Activated CD4-positive, alpha-beta T cell treated with anti-CD3 and anti-CD28 coated beads, Interleukin-2, amount 50 U/mL, for 48 hours (primary cell): Measurements from ENCODE around the gene RAB5B.

Experiments used
- DNase-seq, 2 experiments: peaks; one replicate each; pipeline ENCODE4 v3.0.0-alpha.2; 2020

RAB5B gene

DNA sequence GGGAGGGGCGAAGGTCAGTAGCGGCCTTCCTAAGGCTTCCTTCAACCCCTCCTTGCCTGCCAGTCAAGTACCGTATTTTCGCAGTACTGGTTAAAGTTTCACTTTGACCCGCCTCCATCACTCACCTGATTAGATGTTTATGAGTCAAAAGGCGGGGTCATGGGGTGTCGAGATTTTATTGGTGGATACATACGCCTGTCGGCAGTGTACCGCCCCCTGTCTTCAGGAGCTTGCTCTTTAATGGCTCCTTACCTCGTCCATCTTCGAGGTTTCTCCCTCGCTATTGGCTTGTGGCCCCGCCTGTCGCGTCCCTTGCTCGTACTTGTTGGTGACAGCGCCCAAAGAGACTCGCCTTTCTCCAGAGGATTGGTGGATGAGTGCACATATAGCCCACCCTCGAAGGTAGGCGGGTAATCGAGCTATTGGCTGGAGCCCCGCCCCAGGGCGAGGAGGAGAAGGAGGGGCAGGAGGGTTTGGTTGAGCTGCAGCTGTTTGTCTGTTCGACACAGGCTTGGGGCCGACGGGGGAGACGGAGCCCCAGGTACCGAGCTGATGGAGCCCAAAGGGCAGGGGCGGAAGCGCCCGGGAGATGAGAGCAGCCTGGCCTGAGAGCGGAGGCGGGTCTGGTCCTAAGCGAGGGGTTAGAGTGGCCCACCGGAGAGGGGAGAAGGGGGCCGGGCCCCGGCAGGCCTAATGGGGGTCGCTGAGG is at the start of gene RAB5B:
RAB5B (plus strand) TSS at position 480 of the 709 bp plus-strand sequence. CDS start 12,883 bp downstream, outside the sequence.
- DNase-seq = peak; percentile 97 to 99

- no peak for DNase-seq
Measured at GRCh38 chr12:55925371-55925770, 48.5 kb upstream of the RAB5B start.

DNA sequence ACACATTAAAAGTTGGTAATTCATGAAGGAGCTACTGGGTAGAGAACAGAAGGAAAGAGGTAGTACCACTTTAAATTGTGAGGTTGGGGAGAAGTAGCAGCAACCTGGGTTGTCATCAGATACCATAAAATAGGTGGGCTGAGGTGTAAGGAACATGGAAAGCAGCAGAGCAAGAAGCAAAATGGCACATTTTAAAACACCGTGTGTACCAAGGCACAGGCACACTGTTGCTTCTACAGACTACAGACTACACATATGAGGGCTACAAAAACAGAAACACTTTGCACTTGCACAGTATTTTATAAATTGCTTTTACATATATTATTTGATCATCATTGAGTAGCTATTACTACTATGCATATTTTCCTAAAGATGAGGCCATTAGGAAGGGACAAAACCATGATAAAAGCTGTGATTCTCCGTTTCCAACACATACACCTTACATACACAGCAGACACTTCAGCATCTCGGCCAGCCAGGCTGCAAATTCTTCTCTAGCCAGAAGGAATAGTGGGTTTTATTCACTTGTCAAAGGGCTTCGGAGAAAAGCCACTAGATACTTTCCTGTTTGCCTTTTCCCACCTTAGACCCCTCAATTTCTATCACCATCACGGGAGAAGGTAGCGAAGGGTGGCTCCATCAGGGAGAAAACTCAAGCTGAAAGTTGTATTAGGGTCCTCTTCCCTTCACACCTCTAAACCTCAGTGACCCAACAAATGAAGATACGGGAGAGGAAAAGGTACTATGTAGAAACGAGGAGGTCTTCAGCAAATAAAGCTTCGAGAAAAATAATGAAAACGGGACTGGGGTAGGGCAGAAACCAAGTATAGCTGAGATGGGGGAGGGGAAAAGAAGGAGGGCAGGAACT is 47.8 kb upstream of the RAB5B start:
- DNase-seq = peak in 1 of 2 experiments; percentile 21

DNA sequence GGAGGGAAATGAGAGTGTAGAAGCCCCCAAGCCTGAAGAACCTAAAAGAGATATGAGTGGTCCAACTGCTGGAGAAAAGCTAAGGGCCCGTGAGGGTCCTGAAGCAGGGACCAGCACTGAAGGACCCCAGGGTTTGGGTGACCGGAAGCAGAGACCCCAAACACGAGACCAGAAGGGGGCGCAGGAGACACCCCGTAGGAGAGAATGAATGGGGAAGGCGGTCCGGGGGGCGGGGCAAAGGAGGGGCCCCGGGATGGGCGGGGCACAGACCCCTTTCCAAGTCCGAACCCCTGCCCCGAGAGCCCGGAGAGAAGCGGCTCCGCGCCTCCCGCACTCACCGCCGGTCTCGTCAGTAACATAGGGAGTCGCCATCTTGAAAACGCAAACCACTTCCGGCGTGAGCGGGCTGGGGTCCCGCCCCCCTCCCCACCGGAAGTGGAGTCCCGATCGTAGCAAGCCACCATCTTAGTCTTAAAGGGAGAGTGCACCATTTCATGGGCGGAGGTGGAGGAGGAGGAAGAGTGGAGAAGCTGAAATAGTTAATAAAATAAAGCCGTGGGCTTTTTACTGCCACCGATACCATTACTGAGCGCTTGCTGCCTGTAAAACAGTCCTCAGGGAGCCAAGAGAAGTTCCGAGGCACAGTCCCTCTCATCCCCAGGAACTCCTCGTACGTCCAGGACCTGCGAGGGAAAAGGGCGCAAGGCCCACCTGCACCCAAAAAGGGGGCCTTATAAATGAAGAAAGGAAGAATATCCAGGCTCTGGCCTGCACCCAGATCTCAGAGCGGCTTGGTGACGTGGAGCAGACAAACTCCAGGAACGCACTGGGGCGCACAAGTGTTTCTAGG is 46.9 kb upstream of the RAB5B start:
- peak; percentile 94 to 96 for DNase-seq

- DNase-seq = peak; percentile 77 to 83
Measured at GRCh38 chr12:55927588-55928502, 46.0 kb upstream of the RAB5B start, which contains the start of gene PYM1. Gene PYM1 (minus strand): TSS chr12:55927894. CDS start chr12:55927761, 133 bp downstream.

- peak; percentile 82 to 86 for DNase-seq
Measured at GRCh38 chr12:55929306-55929791, 44.5 kb upstream of the RAB5B start.

GRCh38 chr12:55930771-55931316 is 43.0 kb upstream of the RAB5B start, which contains the start of gene DGKA:
Gene DGKA (plus strand): TSS chr12:55931162. CDS start chr12:55936504, 5,342 bp downstream.
- DNase-seq = peak; percentile 87 to 91

DNA sequence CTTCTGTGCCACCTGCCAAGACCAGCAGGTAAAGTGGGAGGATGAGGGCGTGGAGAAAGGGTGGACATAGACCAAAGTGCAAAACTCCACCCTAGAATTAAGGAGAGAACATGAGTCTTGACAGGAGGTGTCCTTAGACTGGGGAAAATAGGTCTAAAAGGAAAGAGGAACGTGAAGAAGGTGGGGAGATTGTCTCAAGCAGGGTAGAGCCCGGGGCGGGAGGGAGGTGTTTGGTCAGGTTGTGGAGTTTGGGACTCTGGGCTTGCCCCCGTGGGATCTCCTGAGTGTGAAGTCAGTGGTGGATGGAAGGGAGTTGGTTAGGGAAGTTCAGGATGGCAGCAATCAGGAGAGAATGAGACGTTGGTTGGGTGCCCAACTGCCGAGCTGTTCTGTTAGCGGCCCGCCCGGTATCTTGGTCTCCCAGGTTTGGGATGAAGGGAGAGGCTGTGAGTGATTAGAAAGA is 42.5 kb upstream of the RAB5B start:
- DNase-seq = peak in 1 of 2 experiments; percentile 20

DNA sequence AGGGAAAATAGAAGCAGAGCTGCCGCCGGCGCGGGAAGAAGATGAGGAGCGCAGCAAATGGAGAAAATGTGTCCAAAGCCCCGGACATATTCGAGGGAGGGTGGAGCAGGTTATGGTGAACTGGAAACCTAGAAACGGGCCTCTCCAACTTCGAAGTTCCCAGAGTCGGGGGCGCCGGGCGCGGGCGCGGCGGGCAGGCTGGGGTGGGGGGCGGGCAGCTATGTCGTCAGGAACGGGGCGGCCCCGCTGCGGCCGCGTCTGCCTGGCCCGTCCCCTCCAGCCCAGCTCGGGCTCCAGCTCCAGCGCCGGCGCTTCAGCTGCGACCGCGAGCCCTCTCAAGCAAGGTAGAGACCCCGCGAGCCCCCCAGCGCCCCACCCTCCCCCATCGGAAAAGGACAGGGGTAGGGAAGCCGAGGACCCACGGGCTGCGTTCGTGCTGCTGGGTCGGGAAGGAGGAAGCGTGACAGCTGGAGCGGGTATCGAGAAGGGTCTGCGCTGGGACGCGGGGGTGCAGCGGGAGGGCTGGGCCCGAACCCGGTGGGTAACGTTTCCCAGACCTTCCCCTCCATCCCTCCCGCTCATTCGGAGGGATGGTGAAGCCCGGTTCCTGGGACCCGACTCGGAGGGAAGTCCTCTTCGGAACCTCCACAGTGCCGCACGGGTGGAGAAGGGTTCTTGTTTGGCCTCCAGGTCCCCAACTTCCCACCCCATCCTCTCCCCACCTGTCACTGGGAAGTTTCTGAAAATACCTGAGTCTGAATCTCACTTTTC is 41.9 kb upstream of the RAB5B start:
- peak; percentile 33 to 49 for DNase-seq

DNA sequence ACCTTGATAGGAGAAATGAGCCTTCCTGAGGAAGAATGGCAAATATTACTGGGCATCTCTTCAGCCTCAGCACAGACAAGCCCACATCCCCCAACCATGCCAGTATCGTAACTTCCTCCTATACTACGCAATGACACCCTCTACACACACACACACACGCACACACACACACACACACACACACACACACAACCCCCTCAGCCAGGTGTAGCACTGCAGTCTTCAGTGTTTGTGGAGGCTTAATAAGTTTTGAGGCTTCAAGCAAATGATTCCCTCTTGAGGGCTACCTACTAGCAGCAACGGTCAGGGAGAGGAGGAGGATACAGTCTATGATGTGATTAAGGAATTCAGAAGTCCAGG is 41.3 kb upstream of the RAB5B start:
- DNase-seq = peak; percentile 30 to 53

- DNase-seq = no peak
Measured at GRCh38 chr12:55933169-55933798, 40.6 kb upstream of the RAB5B start.

GRCh38 chr12:55933799-55934742 is 39.8 kb upstream of the RAB5B start:
- no peak for DNase-seq

- DNase-seq = no peak
Measured at GRCh38 chr12:55934773-55935172, 39.1 kb upstream of the RAB5B start.

DNA sequence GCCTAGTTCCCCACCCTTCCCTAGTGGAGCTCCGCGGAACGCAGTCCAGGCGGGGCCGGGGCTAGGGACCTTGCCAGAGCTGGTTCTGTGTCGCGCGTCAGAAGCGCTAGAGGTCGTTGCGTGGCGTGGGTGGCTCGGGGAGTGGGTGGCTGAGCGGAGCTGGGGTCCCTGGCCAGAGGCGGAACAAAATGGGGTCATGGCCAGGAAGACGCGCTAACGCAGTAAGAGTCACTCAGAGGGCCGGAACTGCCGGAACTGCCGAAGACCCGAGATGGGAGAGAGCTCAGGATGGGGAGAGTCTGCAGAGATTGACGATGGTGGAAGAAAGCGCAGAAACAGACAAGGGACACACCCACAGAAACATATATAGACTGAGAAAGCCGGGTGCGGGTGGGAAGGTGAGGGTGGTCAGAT is 38.1 kb upstream of the RAB5B start:
- DNase-seq = peak; percentile 50 to 61

DNA sequence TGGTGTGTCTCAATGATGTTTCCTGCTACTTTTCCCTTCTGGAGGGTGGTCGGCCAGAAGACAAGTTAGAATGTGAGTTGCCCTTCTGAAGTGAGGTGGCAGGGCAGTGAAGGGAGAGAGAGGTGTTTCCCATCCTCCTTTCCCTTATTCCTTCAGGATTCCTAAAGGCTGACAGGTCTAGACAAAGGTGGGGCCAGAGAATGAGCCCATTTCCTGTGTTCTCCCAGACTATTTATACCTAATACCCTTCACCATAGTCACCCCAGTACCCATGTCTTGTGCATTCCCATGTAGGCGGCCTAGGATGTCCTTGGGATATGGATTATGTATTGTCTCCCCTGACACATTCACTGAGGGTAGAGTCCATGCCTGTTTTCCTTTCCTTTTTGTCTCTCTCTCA is 35.9 kb upstream of the RAB5B start:
- no peak for DNase-seq

GRCh38 chr12:55938826-55939501 is 34.9 kb upstream of the RAB5B start:
- peak; percentile 27 to 50 for DNase-seq

- peak; percentile 85 to 90 for DNase-seq
Measured at GRCh38 chr12:55940065-55940732, 33.7 kb upstream of the RAB5B start.
